ENCODE results near the gene TBX1. TPM values are rescaled to one million over a fixed set of nuclear protein-coding genes. Genes with fewer than 3 reads are reported as not detected.

TBX1 gene
- total RNA-seq, 1 donor from 2014 or later = 0.11 TPM

DNA sequence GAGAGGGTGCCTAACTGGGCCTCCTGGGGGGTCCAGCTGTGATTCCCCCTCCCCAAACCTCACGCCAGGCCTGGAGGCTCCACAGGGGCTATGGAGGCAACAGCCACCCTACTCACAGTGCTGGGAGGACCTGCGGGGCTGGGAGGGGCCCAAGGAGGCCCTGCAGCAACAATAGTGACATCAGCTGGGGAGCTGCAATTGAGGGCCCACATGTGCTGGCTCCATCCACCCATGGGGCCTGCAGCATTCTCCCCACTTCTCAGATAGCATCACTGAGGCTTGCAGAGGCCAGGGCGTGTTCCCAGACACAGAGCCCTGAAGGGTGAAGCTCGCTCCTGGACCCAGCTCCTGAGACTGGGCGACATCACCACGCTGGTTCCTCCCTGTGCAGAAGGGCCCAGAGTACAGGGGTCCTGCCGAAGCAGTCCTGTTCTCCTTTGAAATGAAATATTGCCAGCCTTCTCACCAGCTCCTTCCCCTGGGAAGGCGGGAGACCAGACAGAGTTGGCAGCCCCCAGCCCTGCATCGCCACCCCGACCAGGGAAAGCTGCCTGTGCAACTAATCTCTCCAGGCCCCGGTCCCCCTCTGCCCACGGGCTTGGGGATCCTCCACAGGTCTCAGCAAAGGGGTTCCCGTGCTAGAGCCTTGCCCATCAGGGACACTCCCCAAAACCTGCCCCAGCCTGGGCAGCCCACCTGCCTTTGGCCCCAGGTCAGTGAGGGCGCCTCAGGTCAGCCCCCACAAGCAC lies 8.9 kb upstream of the TBX1 start:
- intact Hi-C loops (cut with micrococcal nuclease) = no loop called here

DNA sequence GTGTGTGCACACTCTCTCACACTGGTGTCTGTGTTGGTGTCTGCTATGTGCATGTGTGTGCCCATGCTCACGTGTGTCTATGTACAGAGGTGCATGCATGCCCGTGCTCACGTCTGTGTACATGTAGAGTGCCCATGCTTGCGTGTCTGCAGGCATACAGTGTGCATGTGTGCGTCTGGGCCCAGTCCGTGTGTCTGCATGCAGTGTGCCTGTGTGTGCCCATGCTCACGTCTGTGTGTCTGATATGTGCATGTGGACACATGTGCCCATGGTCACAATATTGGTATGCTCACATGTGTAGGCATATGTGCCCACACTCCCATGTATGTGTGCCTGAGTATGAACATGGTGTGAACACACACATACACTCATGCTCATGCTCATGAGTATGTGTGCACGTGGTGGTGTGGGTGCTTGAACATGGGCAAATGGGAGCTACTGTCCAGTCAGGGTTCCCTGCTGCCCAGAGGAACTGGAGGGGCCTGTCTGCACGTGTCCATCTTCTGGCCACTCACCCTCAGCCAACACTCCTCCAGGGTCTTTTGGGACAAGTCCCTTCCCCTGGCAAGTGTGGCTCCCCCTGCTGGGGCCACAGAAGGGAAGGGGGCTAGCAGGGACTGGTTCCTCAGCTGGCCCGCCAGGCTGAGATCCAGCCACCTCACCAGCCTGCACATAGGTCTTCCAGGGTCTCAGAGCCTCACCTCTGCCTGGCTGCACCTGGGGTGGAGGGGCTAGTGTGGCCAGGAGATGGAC lies 7.3 kb upstream of the TBX1 start:
- intact Hi-C loops (cut with micrococcal nuclease) = no loop called here

DNA sequence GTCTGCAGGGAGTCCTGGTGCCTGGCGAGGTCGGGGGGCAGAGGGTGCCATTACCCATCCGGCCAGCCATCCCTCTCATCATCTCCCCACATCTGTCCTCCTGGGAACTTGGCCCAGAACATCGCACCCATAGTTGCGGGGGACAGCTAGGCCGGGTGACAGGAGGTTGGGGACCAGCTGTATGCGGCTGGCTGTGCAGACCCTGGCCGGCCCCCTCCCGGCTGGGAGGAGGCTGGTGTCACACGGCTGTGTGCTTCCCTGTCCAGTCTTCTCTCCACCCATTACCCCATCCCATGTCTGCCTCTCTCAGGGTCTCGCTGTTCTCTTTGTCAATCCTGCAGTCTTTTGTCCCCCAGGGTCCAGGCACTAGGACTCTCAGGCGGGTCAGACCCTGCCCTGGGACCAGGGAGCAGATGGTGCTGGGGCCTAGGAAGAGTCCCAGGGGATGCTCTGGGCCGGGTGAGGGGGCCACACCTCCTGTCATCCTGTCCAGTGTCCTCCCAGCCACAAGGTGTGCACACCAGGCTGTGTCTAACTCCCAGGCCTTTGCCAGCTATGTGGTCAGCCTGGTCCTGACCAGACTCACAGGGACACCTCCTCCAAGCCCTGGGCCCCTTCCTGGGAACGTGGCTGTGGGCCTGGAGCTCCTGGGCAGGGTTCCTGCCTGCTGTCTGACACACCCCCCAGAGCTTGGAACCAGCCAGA lies 6.4 kb upstream of the TBX1 start:
- intact Hi-C loops (cut with micrococcal nuclease) = no loop called here

DNA sequence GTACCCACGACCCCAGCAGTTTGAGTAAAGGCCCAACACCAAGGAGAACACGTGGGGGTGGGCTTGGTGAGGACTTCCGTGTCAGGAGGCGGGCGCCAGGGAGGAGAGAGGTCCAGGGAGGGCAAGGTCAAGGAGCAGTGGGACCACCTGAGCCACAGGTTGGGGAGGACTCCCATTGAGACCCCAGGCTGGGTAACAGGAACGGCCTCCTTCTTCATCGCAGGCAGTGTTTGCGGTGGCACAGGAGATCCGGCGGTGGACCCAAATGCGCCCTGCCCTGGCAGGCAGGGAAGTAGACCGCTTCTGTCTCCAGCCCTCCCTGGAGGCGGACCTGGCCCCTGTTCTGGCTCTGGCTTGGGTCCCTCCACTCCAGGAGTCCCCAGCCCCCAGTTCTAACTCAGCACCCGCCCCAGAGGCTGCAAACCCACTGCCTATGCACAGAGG lies 5.9 kb upstream of the TBX1 start:
- intact Hi-C loops (cut with micrococcal nuclease) = no loop called here

GRCh38 chr22:19755145-19755710 lies 5.3 kb upstream of the TBX1 start:
- intact Hi-C loops (cut with micrococcal nuclease) = no loop called here

DNA sequence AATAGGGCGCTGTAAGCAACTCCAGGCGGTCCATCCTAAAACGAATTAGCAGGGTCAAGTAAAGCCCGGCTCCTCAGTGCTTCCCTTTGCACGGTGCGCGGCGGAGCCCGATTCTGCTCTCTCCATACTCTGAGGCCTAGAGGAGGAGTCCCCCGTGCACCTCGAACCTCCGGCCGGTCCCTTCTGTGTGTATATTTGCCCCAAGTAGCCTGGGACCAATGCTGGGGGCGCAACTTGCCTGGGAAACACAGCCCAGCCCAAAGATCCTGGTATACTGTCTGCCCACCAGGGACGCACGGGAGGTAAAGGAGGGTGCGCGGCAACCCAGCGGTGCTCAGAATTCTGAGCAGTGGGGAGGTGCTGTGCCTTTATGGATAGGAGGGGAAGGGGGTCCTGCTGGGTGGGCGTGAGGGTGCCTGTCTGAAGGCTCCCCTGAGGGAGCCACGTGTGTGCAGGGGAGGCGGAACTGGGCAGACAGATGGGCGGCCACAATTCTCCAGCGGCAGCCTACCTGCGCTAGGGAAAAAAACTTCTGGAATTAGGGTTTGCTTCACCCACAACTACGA lies 4.8 kb upstream of the TBX1 start:
- intact Hi-C loops (cut with micrococcal nuclease) = loop anchor here (1.0 kb wide), 1 partner anchor 154 kb away; no protein-coding TSS in a partner anchor

DNA sequence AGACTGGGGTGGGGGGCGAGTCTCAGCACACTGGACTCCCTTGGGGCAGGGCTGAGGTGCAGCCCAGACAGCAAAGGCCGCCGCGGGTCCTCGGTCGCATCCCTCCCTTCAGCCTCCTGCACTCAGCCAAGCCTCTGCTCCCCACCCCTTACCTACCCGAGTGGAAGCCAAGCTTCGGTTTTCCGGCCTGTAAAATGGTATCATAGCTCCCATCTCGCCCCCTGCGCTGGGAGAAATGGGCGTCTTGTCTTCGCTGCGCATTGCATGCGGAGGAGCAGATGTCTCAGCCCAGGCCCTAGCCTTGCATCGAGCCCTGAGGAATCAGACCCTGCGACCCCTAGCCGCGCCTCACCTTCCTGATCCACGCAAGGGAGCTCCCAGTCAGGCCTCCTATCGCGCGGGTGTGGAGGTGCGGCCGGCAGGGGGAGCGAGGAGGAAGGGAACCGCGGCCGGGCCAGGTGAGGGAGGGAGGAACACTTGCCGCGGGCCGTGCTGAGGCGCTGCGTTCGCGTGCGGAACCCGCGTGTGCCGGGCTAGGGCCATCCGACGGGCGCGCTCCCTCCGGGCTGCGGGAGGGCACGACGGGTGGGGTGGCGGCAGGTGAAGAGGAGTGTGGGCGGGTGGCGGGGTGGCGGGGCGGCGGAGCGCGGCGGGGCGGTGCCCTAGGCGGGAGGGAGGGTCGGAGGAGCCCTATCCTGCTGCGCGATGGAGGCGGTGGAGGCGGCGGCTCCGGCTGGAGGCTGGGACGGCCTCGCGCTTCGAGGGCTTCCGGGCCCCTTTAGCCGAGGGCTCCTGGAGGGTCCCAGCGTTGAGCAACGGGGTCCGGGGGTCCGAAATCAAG lies 4.1 kb upstream of the TBX1 start:
- intact Hi-C loops (cut with micrococcal nuclease) = loop anchor here (1.0 kb wide), 1 partner anchor 154 kb away; no protein-coding TSS in a partner anchor

- intact Hi-C loops (cut with micrococcal nuclease) = no loop called here
These were observed 3.2 kb upstream of the TBX1 start for GRCh38 chr22:19757140-19757984.

DNA sequence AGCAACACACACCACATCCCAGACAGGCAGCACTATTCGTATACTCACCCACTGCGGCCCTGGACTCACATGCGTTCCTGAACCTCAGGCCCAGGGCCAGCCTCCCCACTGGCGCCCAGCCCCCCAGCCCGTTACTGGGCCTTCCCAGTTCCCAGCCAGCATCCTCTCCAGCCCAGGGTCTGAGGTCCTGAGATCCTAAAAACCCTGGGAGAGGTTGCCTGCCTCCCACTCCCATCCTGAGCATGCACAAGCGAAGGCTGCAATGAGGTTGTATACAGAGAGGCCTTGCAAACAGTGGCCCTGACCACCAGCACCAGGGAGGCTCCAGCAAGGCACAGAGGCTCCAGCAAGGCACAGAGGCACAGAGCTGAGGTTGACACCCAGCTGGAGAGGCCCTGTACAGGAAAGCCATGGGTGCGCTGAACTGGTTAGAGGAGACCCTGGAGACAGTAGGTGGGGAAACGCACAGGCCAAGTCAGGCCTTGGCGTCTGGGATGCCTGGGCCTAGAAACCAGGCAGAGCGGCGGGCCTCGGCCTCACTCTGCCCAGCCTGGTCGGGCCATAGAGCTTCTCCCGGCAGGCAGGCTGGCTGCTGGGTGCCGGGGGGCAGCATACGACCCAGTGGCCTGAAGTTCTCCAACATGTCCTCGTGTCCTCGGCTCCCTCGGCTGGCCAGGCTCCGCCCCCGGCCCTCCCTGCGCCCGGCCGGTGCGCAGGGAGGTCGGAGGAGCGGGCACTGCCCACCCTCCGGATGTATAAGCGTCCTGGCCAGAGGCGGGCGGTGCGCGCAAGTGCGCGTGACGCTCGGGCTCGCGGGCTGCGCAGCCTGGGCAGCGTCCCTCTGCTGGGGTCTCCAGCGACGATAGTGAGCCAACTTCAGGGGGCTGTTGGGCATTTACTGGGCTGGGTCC lies 2.3 kb upstream of the TBX1 start:
- intact Hi-C loops (cut with micrococcal nuclease) = no loop called here

DNA sequence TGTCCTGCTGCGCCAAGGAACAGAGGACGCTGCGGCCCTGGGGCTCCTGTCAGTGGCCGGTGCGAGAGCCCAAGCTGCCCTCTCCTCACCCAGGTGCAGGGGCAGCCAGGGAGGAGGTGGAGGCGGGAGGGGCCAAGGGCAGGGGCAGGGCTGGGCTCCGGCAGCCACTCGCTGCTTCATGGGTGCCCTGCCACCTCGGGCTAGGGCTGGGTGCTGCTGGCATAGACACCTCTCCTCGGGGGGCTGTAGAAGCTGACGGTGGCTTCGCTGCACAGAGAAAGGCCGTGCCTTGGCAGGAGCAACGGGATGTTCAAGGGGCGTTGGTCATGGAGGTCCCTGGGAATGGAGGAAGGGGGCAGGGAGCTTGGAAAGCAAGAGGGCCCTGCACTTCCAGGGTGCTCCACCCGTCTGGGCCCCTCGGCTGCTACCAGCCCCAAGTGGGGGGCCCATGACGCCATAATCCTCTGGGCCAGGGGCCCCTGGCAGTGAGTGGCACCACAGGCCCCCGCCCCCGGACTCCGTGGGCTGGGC lies 1.6 kb upstream of the TBX1 start:
- intact Hi-C loops (cut with micrococcal nuclease) = no loop called here

DNA sequence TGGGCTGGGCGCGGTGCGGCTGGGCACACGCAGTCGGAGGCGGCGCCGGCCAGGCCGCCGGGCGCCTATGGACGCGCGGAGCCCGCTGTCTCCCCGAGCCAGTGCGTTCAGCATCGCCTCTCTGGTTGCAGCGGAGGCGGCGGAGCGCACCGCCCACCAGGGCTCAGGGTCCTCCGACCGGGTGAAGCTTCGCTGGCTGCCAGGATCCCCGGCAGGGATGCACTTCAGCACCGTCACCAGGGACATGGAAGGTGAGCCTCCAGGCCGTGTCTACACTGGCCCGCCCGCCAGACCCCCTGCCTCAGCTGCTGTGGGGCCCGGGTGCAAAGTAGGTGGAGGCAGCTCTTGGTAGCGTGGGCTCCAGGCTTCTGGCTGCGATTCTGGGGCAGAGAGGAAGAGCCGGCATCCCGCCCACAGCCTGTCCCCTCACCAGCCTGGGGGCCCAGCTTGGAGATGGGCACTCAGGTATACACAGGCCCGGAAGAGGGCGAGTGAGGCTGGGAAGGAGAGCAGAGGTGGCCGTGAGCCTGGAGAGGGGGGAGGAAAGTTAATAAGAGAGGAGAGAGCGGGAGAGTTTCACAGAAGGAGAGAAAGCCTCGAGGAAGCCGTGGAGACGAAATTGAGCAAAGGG lies 1.0 kb upstream of the TBX1 start:
- intact Hi-C loops (cut with micrococcal nuclease) = no loop called here

DNA sequence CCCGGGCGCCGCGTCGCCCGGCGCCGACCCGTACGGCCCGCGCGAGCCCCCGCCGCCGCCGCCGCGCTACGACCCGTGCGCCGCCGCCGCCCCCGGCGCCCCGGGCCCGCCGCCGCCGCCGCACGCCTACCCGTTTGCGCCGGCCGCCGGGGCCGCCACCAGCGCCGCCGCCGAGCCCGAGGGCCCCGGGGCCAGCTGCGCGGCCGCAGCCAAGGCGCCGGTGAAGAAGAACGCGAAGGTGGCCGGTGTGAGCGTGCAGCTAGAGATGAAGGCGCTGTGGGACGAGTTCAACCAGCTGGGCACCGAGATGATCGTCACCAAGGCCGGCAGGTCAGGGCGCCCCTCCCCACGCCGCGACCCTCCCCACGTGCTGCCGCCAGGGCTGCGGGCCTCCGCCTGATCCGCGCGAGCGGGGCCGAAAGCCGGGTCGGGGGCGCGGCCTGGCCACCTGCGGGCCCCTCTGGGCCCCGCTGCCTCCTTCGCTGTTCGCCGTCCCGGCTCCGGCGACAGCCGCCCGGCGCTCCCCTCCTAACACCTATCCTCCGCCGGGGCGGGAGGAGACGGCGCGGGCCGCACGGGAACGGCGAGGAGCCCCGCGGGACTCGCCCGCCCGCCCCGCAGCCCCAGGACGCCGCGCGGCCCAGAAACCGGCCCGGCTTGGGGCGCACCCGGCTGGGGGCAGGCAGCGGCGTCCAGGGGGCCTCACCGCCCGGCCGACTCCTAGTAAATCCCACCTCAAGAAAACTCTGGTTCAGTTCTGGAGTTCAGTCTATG lies 560 bp downstream of the TBX1 start:
- intact Hi-C loops (cut with micrococcal nuclease) = no loop called here

DNA sequence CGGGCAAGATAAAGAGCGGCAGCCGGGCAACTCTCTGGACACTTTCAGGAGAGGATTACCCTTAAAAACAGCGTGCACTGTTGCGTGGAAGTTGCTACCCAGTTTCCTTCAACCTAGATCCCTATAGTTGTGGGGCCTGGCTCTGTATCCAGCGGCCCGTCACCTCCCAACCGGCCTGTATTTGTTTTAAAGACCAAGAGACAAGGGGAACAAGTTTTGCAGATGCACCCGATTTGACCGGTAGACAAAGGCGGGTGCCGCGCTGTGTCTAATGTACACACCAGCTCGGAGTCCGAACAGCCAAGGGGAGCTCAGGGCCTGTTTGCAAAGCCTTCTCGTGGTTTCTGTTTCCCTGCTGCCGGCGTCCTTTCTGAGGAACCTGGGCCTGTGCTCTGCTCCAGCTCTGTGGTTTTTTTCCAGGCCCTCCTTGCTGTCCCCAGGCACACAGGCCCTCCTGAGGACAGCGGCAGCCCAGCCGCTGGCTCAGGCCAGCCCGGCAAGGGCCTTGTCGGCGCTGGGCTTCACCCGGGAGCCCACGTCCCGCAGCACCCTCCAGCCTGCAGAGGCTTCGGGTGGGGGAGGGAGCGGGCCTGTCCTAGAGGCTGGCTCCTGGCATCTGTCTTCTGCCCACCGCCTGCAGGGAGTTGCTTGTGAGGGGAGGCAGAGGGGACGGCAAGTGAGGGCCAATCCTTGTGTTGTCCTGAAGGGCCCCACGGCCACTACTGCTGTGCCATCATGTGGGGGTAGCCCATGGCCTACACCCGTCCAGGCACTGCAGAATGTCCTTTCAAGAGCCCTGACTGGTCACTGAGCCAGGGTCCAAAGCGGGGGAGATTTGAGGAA lies 1.4 kb downstream of the TBX1 start:
- intact Hi-C loops (cut with micrococcal nuclease) = no loop called here

GRCh38 chr22:19762568-19763457 lies 2.2 kb downstream of the TBX1 start:
- intact Hi-C loops (cut with micrococcal nuclease) = no loop called here
